ENCODE data around the gene TMEM72.
"Not testable (repeated sequence)": the region's sequence is repeated elsewhere in the genome, so short reads cannot be mapped to it uniquely, and the experiment has no call there.

TMEM72 gene

DNA sequence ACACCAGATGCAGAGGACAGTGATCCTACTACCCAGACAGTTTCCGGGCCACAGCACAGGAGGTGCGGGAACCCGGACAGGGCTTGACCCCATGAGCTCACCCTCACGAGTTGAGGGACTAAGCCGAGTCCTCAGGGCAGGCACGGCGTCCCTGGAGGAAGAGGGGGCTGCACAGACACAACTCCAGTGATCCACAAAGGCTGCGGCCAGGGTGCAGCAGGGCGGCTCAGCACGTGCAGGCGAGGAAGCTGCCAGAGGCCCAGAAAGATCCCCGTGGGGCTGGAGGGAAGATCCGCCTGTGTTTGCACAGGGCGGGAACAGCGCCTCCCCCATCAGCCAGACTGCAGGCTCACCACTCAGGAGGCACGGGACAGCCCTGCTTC, 45.9 kb upstream of the TMEM72 start:
- H3K4me3 ChIP-seq (ENCODE audit: low read length), result no peak overlapping the region
- no peak for DNase-seq (ENCODE audit: low read depth)
- TF ChIP-seq, protein P1, sequence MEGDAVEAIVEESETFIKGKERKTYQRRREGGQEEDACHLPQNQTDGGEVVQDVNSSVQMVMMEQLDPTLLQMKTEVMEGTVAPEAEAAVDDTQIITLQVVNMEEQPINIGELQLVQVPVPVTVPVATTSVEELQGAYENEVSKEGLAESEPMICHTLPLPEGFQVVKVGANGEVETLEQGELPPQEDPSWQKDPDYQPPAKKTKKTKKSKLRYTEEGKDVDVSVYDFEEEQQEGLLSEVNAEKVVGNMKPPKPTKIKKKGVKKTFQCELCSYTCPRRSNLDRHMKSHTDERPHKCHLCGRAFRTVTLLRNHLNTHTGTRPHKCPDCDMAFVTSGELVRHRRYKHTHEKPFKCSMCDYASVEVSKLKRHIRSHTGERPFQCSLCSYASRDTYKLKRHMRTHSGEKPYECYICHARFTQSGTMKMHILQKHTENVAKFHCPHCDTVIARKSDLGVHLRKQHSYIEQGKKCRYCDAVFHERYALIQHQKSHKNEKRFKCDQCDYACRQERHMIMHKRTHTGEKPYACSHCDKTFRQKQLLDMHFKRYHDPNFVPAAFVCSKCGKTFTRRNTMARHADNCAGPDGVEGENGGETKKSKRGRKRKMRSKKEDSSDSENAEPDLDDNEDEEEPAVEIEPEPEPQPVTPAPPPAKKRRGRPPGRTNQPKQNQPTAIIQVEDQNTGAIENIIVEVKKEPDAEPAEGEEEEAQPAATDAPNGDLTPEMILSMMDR (IDR thresholded peaks at IDR 0.05; ENCODE audit: insufficient read depth, low read depth, low read length, missing control alignments), result no peak

DNA sequence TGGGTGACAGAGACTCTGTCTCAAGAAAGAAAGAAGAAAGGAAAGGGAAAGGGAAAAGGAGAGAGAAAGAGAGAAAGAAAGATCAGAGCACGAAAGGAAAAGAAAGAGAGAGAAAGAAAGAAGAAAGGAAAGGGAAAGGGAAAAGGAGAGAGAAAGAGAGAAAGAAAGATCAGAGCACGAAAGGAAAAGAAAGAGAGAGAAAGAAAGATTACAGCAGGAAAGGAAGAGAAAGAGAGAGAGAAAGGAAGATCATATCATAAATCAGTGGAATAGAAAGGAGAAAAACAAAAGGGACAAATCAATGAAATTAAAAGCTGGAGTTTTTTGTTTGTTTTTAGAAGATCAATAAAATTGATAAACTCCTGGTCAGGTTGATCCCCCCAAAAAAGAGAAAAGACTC, 44.8 kb upstream of the TMEM72 start:
- not testable (repeated sequence) for DNase-seq (ENCODE audit: low read depth); H3K4me3 ChIP-seq (ENCODE audit: low read length)

DNA sequence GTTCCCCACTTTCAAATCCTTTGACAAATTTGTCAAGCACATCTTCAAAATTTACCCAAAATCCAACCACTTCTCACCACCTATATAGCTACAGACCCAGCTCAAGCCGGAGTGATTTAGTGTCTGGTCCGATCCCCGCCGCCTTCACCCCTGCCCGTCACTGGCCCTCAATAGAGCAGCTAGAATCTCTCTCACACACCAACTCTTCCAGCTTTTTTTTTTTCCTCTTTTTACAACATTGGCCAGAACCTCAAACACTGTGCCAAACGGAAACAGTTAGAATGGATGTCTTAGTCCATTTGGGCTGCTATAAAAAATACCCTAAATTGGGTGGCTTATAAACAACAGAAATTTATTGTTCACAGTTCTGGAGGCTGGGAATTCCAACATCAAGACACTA, 41.1 kb upstream of the TMEM72 start:
- TF ChIP-seq, protein P1 (IDR thresholded peaks at IDR 0.05; ENCODE audit: insufficient read depth, low read depth, low read length, missing control alignments), result no peak
- no peak for DNase-seq (ENCODE audit: low read depth)

DNA sequence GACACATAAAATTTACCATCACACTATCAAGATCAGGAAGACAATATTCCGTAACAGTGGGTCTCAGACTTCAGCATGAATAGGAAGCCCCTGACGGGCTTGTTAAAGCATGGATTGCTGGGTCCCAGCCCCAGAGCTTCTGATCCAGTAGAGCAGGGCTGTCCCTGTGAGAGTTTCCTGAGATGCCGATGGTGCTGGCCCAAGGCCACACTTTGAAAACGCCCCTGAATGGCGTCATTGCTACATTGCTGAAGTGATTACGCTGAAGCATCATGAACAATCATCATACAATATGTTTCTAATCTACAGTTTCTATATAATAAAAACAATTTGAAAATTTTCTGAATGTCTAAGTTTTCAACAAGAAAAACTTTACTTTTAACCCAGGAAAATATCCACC, 38.0 kb upstream of the TMEM72 start:
- DNase-seq (ENCODE audit: low read depth), result no peak
- no peak overlapping the region for H3K4me3 ChIP-seq (ENCODE audit: low read length)
- TF ChIP-seq, protein P1 (IDR thresholded peaks at IDR 0.05; ENCODE audit: insufficient read depth, low read depth, low read length, missing control alignments), result no peak

More for the DNA sequence above, 41.1 kb upstream of the TMEM72 start:
- no peak overlapping the region for H3K4me3 ChIP-seq (ENCODE audit: low read length)

DNA sequence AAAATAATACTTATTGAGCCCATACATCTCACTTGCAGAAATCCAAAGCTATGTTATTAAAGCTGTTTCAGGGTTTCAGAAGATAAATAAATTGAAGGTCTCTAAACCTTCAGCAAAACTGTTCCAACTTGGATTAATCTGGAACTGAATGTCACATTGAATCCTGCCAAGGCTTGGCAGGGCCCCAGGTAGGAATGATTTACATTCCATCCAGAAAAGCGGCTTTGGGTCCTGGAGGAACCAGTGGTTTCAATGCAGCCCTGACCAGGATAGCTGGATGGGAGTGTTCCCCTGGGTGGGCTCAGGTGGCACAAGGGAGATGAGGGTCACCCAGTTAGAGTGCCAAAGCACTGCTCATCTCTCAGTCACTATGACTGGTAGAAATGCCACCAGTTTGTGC, 37.0 kb upstream of the TMEM72 start:
- TF ChIP-seq, protein P1 (IDR thresholded peaks at IDR 0.05; ENCODE audit: insufficient read depth, low read depth, low read length, missing control alignments), result no peak
- H3K4me3 ChIP-seq (ENCODE audit: low read length), result no peak overlapping the region
- no peak for DNase-seq (ENCODE audit: low read depth)

DNA sequence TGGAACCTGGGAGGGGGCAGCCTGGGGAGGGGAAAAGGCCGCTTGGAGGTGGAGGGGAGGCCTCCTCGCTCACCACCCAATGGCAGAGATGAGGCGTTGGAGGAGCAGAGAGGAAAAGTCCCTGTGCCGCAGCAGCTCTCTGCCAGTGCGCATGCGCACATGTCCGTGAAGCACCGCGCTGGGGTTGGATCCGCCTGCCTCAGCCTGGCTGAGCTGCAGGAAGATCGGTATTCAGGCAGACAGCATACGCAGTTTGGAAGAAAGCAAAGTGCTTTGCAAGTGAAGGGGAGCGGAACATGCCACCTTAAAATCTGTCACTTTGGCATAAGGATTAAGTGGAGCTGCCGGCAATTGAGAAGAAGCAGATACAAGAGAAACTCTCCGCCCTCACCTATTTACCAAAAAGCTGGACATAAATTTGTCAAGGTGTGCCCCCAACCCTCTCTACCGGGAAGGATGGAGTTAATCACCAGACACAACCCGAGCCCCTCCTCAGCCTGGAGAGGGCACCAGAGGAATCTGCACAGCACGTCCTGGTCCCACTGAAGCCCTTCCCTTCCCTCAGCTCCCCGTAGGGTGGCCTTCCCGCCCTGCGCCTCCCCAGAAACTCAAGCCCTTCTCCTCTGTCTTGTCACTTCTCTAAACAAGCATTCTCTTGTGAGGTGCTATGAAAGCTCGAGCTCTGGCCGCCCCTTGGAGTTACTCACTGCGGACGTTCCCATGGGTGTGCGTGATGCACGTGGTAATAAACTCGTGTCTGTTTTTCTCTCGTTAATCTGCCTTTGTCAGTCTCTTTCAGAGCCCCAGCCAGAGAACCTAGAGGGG, 32.2 kb upstream of the TMEM72 start:
- peak overlapping the region; percentile 39 for H3K4me3 ChIP-seq (ENCODE audit: low read length)
- peak; percentile 73 for DNase-seq (ENCODE audit: low read depth)

DNA sequence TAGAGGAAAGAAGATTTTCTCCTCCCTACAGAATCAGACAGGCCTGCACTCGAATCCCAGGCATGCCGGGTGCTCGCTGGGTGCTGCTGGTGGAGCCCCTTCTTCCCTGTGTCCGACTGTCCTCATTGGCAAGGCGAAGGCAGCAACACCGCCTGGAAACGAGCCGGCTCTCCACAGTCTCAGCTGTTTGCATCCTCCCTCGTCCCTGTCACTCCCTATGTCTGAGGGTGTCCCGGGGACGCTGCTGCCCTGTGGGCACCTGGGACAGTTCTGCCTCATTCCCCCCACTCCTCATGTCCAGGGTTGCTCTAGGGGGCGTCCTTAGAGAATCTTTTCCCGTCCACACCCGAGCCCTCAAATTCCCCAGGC, 31.6 kb upstream of the TMEM72 start:
- TF ChIP-seq, protein P1 (IDR thresholded peaks at IDR 0.05; ENCODE audit: insufficient read depth, low read depth, low read length, missing control alignments), result no peak
- DNase-seq (ENCODE audit: low read depth), result no peak
- no peak overlapping the region for H3K4me3 ChIP-seq (ENCODE audit: low read length)

More for the DNA sequence above, 32.2 kb upstream of the TMEM72 start:
- TF ChIP-seq, protein P1 (IDR thresholded peaks at IDR 0.05; ENCODE audit: insufficient read depth, low read depth, low read length, missing control alignments), result no peak

All from epithelial cell of esophagus (primary cell).